Sigmoid colon (tissue), 7 donors: Measurements from ENCODE around the gene GDPD5. TPM values are rescaled to one million over a fixed set of nuclear protein-coding genes. Genes with fewer than 3 reads are reported as not detected.

Experiments used
- DNase-seq: peaks from one replicate; pipeline ENCODE4 v3.0.0-alpha.2; 2019
- H3K27ac ChIP-seq, 4 donors: fragments of 200-600 bp; sonication (generic); one replicate each; pipeline ENCODE4 v1.5.1; 2016 to 2019; ENCODE audit warnings: mild to moderate bottlenecking in 1 of 4
- H3K27me3 ChIP-seq, 3 donors: fragments of 200-600 bp; sonication (generic); one replicate each; pipeline ENCODE4 v1.5.1; 2019; ENCODE audit warnings: mild to moderate bottlenecking in 1 of 3
- H3K36me3 ChIP-seq, 4 donors: fragments of 200-600 bp; sonication (generic); one replicate each; pipeline ENCODE4 v1.5.1; 2016 to 2019
- H3K4me1 ChIP-seq, 4 donors: fragments of 200-600 bp; sonication (generic); one replicate each; pipeline ENCODE4 v1.5.1; 2017 to 2019
- H3K4me3 ChIP-seq, 4 donors: fragments of 200-600 bp; sonication (generic); one replicate each; pipeline ENCODE4 v1.5.1; 2017 to 2019; ENCODE audit warnings: mild to moderate bottlenecking in 2 of 4, moderate library complexity in 1 of 4
- H3K9me3 ChIP-seq, 4 donors: fragments of 200-600 bp in 3 of 4; sonication (generic) in 3 of 4; one replicate each; pipeline versions ENCODE4 v1.5.1 to v1.6.1; 2013 to 2019
- EP300 ChIP-seq, 4 donors: sonication (generic); formaldehyde crosslinking; IDR thresholded peaks; one replicate each; pipeline ENCODE4 v1.6.1; 2017; ENCODE audit warnings: antibody characterized with exemption in 4 of 4
- POLR2A ChIP-seq, 2 donors: fragments of 450-650 bp; IDR thresholded peaks; one replicate each; pipeline ENCODE4 v1.6.1; 2016; ENCODE audit warnings: antibody characterized with exemption in 2 of 2, mild to moderate bottlenecking in 2 of 2, moderate library complexity in 2 of 2
- POLR2AphosphoS5 ChIP-seq, 4 donors: sonication (generic); formaldehyde crosslinking; IDR thresholded peaks; one replicate each; pipeline ENCODE4 v1.6.1; 2017; ENCODE audit warnings: antibody characterized with exemption in 4 of 4
- WGBS, 2 donors: extraction: QIAGEN DNeasy Blood & Tissue Kit; methylation state at CpG; one replicate each; pipeline ENCODE4 v1.1.7; 2013; 5-methylcytosine and 5-hydroxymethylcytosine counted together
- intact Hi-C: fragments of 100-400 bp; cut with DNase I; formaldehyde crosslinking; loops from one replicate; pipeline ENCODE4 v1.15.1; 2023
- polyA plus RNA-seq, 3 donors: library from polyadenylated mRNA; stranded (reverse); fragments of 200-250 nt; gene quantifications; one replicate each; pipeline ENCODE4 v1.2.3, GENCODE V29; 2013
- total RNA-seq, 4 donors: library from RNA; depleted of rRNA; stranded (reverse); fragments of >200 nt; gene quantifications; one replicate each; pipeline ENCODE4 v1.1.0, GENCODE V29; 2016
- TF ChIP-seq, protein P1 (sequence below), 4 experiments: fragments of 450-650 bp in 3 of 4; fragments of 200-600 bp in 1 of 4; IDR thresholded peaks; one replicate each; pipeline ENCODE4 v1.5.1; 2016 to 2019; ENCODE audit warnings: antibody characterized with exemption in 4 of 4, mild to moderate bottlenecking in 3 of 4, moderate library complexity in 2 of 4
- donor health status: healthy with polysubstance abuse.
- donor health status: Bipolar disorder and iron deficiency.
- donor health status: healthy.

The GDPD5 gene
- total and polyA plus RNA-seq, 7 donors: 2.4 to 8.1 (median 5.8) TPM; not detected in 1

- Histone ChIP-seq H3K36me3 (no peaks in the 10 kb centered on the region), H3K4me1 (no peaks in the 10 kb centered on the region), H3K27ac (no peak overlapping the region), H3K9me3 (no peaks in the 10 kb centered on the region), H3K4me3 (no peak overlapping the region), H3K27me3 (no peaks in the 10 kb centered on the region)
- TF ChIP-seq POLR2AphosphoS5 (IDR thresholded peaks at IDR 0.05) (no peak), POLR2A (IDR thresholded peaks at IDR 0.05) (no peak), EP300 (IDR thresholded peaks at IDR 0.05) (no peak)
- TF ChIP-seq, protein P1, sequence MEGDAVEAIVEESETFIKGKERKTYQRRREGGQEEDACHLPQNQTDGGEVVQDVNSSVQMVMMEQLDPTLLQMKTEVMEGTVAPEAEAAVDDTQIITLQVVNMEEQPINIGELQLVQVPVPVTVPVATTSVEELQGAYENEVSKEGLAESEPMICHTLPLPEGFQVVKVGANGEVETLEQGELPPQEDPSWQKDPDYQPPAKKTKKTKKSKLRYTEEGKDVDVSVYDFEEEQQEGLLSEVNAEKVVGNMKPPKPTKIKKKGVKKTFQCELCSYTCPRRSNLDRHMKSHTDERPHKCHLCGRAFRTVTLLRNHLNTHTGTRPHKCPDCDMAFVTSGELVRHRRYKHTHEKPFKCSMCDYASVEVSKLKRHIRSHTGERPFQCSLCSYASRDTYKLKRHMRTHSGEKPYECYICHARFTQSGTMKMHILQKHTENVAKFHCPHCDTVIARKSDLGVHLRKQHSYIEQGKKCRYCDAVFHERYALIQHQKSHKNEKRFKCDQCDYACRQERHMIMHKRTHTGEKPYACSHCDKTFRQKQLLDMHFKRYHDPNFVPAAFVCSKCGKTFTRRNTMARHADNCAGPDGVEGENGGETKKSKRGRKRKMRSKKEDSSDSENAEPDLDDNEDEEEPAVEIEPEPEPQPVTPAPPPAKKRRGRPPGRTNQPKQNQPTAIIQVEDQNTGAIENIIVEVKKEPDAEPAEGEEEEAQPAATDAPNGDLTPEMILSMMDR (IDR thresholded peaks at IDR 0.05): no peak
- intact Hi-C loops: loop anchor here (5.0 kb wide), 1 partner anchor 46 kb away; no protein-coding TSS in a partner anchor
- no peak for DNase-seq
- WGBS, 2 donors: 89 to 93% methylated on average over 11 of the region's 11 CpGs
Observed at GRCh38 chr11:75465701-75466531, 59.8 kb downstream of the GDPD5 start.

- no peak overlapping the region for H3K27ac ChIP-seq
- WGBS, 2 donors: 78% methylated on average over 11 of the region's 11 CpGs
- DNase-seq: no peak
- H3K4me1 ChIP-seq: no peaks in the 10 kb centered on the region
- TF ChIP-seq POLR2AphosphoS5 (IDR thresholded peaks at IDR 0.05) (no peak), POLR2A (IDR thresholded peaks at IDR 0.05) (no peak), EP300 (IDR thresholded peaks at IDR 0.05) (no peak)
- TF ChIP-seq, protein P1 (IDR thresholded peaks at IDR 0.05): no peak
- intact Hi-C loops: no loop called here
- H3K4me3 ChIP-seq: no peak overlapping the region
- H3K36me3 ChIP-seq: no peaks in the 10 kb centered on the region
- no peaks in the 10 kb centered on the region for H3K9me3 ChIP-seq
- no peaks in the 10 kb centered on the region for H3K27me3 ChIP-seq
Observed at GRCh38 chr11:75463106-75463774, 62.5 kb downstream of the GDPD5 start.

- intact Hi-C loops: no loop called here
- H3K36me3 ChIP-seq: no peaks in the 10 kb centered on the region
- no peak for DNase-seq
- 91 to 93% methylated on average over 5 of the region's 5 CpGs for WGBS, 2 donors
- H3K27ac ChIP-seq: no peak overlapping the region
- H3K4me1 ChIP-seq: no peaks in the 10 kb centered on the region
- no peaks in the 10 kb centered on the region for H3K27me3 ChIP-seq
- TF ChIP-seq EP300 (IDR thresholded peaks at IDR 0.05) (no peak), POLR2AphosphoS5 (IDR thresholded peaks at IDR 0.05) (no peak), POLR2A (IDR thresholded peaks at IDR 0.05) (no peak)
- TF ChIP-seq, protein P1 (IDR thresholded peaks at IDR 0.05): no peak
- H3K4me3 ChIP-seq: no peak overlapping the region
- no peaks in the 10 kb centered on the region for H3K9me3 ChIP-seq
Observed at GRCh38 chr11:75462117-75462653, 63.6 kb downstream of the GDPD5 start.

DNA sequence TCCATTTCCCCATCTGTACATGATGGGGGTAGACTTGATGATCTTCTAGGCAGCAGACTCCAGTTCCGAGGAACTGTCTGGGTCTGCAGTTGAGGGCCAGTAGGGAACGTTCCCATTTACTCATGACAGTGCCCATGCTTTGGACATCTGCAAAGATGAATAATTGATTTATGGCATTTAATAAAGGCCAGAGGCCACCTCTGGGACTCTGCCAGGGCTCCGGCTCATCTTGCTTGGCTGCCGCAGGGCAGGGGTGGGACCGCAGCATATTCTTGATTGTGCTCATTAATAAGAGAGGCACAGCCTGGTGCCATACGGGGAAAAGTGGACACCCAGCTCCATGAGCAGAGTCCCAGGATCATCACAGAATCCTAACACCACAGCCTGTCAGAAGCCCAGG, 64.6 kb downstream of the GDPD5 start:
- WGBS, 2 donors: 85 to 92% methylated on average over 6 of the region's 6 CpGs
- no peak overlapping the region for H3K4me3 ChIP-seq
- H3K27ac ChIP-seq: no peak overlapping the region
- no peak for DNase-seq
- no peaks in the 10 kb centered on the region for H3K4me1 ChIP-seq
- H3K9me3 ChIP-seq: no peaks in the 10 kb centered on the region
- intact Hi-C loops: no loop called here
- no peak for TF ChIP-seq EP300 (IDR thresholded peaks at IDR 0.05)
- H3K27me3 ChIP-seq: no peaks in the 10 kb centered on the region
- no peaks in the 10 kb centered on the region for H3K36me3 ChIP-seq

- intact Hi-C loops: no loop called here
- H3K9me3 ChIP-seq: no peaks in the 10 kb centered on the region
- no peak for TF ChIP-seq EP300 (IDR thresholded peaks at IDR 0.05)
- TF ChIP-seq, protein P1 (IDR thresholded peaks at IDR 0.05): no peak
- TF ChIP-seq POLR2A (IDR thresholded peaks at IDR 0.05): no peak
- TF ChIP-seq POLR2AphosphoS5 (IDR thresholded peaks at IDR 0.05): no peak
- WGBS, 2 donors: 88 to 90% methylated on average over 14 of the region's 14 CpGs
- H3K27me3 ChIP-seq: no peaks in the 10 kb centered on the region
- no peaks in the 10 kb centered on the region for H3K36me3 ChIP-seq
- H3K27ac ChIP-seq: no peak overlapping the region
- no peak for DNase-seq
- no peak overlapping the region for H3K4me3 ChIP-seq
- peaks cover 0 to 10% (median 0%) of the 10 kb centered on the region in 4 donors for H3K4me1 ChIP-seq
Observed at GRCh38 chr11:75456596-75457183, 69.1 kb downstream of the GDPD5 start.
